PC-9 (cell line): ENCODE data around the gene MILR1. TPM values are rescaled to one million over a fixed set of nuclear protein-coding genes. Genes with fewer than 3 reads are reported as not detected.
"Not testable (repeated sequence)": the region's sequence is repeated elsewhere in the genome, so short reads cannot be mapped to it uniquely, and the experiment has no call there.

Source experiments
- BruUV-seq: library from RNA; stranded (reverse); fragments of 400-500 nt; replicated peaks from 2 replicates; lab custom pipeline; 2021; lab: Mats Ljungman, UMichigan
- CTCF ChIA-PET: fragments of 300-600 bp; sonication (Branson Sonifier 250); formaldehyde crosslinking; loops from one replicate; lab custom pipeline; 2022; ENCODE audit warnings: antibody characterized with exemption; lab: Charles Lee
- POLR2A ChIA-PET: fragments of 300-600 bp; sonication (Branson Sonifier 250); formaldehyde crosslinking; loops from one replicate; lab custom pipeline; 2022; ENCODE audit warnings: antibody characterized with exemption; ENCODE audit not compliant: unreplicated experiment; lab: Charles Lee
- DNase-seq, 2 experiments: peaks; one replicate each; pipeline versions ENCODE4 v3.0.0 to v3.0.0-alpha.2; 2015 to 2022; ENCODE audit warnings: mixed read lengths in 1 of 2
- H2AFZ ChIP-seq: fragments of 200-600 bp; sonication (generic); 2 replicates; pipeline ENCODE4 v1.8.1; 2017; ENCODE audit warnings: antibody characterized with exemption
- H3F3A ChIP-seq: fragments of 200-600 bp; sonication (generic); 2 replicates; pipeline ENCODE4 v1.8.1; 2017; ENCODE audit warnings: antibody characterized with exemption, mild to moderate bottlenecking, low read depth; ENCODE audit not compliant: insufficient read depth
- H3K27ac ChIP-seq: fragments of 200-600 bp; sonication (generic); 2 replicates; pipeline ENCODE4 v1.6.1; 2016; ENCODE audit warnings: mixed run types
- H3K27me3 ChIP-seq: fragments of 200-600 bp; sonication (generic); 2 replicates; pipeline ENCODE4 v1.6.1; 2016; ENCODE audit warnings: low read depth, mixed run types; ENCODE audit not compliant: insufficient read depth
- H3K36me3 ChIP-seq: fragments of 200-600 bp; sonication (generic); 2 replicates; pipeline ENCODE4 v1.6.1; 2016; ENCODE audit warnings: low read depth, mixed run types
- H3K4me1 ChIP-seq: fragments of 200-600 bp; sonication (generic); replicated peaks from 2 replicates; pipeline ENCODE4 v1.6.1; 2016; ENCODE audit warnings: mixed run types; ENCODE audit not compliant: insufficient read depth
- H3K4me2 ChIP-seq: fragments of 200-600 bp; sonication (generic); 2 replicates; pipeline ENCODE4 v1.6.1; 2017; ENCODE audit warnings: mixed run types
- H3K4me3 ChIP-seq: fragments of 200-600 bp; sonication (generic); 2 replicates; pipeline ENCODE4 v1.6.1; 2016; ENCODE audit warnings: mixed run types
- H3K79me2 ChIP-seq: fragments of 200-600 bp; sonication (generic); 2 replicates; pipeline ENCODE4 v1.6.1; 2017; ENCODE audit warnings: low read depth, mixed run types
- H3K9me2 ChIP-seq: fragments of 200-600 bp; sonication (generic); 2 replicates; pipeline ENCODE4 v1.8.1; 2017; ENCODE audit warnings: mild to moderate bottlenecking; ENCODE audit not compliant: insufficient read depth
- H3K9me3 ChIP-seq: fragments of 200-600 bp; sonication (generic); 2 replicates; pipeline ENCODE4 v1.8.1; 2016; ENCODE audit warnings: low read depth; ENCODE audit not compliant: insufficient read depth
- H4K20me1 ChIP-seq: fragments of 200-600 bp; sonication (generic); 2 replicates; pipeline ENCODE4 v1.8.1; 2017; ENCODE audit not compliant: insufficient read depth
- EZH2 ChIP-seq: fragments of 200-600 bp; sonication (generic); IDR thresholded peaks from 2 replicates; pipeline ENCODE4 v1.8.0; 2017; ENCODE audit warnings: antibody characterized with exemption, low read depth
- intact Hi-C: fragments of 100-400 bp; cut with micrococcal nuclease; formaldehyde crosslinking; loops from one replicate; pipeline ENCODE4 v1.10.0; 2022; ENCODE audit not compliant: unreplicated experiment
- total RNA-seq: library from RNA; stranded (reverse); gene quantifications from 2 replicates; pipeline ENCODE4 v1.2.3, GENCODE V29; 2021
- TF ChIP-seq, protein P1 (sequence below): fragments of 200-600 bp; sonication (generic); conservative IDR thresholded peaks from 2 replicates; pipeline ENCODE4 v1.6.1; 2017; ENCODE audit warnings: mixed run types, antibody characterized with exemption, mild to moderate bottlenecking, moderate library complexity

Gene MILR1
- total RNA-seq, 1 experiment from 2014 or later: 25.6 TPM

- H3K27ac ChIP-seq: no peak overlapping the region
- H3K79me2 ChIP-seq: no peaks in the 10 kb centered on the region
- TF ChIP-seq EZH2: no peak
- TF ChIP-seq, protein P1, sequence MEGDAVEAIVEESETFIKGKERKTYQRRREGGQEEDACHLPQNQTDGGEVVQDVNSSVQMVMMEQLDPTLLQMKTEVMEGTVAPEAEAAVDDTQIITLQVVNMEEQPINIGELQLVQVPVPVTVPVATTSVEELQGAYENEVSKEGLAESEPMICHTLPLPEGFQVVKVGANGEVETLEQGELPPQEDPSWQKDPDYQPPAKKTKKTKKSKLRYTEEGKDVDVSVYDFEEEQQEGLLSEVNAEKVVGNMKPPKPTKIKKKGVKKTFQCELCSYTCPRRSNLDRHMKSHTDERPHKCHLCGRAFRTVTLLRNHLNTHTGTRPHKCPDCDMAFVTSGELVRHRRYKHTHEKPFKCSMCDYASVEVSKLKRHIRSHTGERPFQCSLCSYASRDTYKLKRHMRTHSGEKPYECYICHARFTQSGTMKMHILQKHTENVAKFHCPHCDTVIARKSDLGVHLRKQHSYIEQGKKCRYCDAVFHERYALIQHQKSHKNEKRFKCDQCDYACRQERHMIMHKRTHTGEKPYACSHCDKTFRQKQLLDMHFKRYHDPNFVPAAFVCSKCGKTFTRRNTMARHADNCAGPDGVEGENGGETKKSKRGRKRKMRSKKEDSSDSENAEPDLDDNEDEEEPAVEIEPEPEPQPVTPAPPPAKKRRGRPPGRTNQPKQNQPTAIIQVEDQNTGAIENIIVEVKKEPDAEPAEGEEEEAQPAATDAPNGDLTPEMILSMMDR: no peak
- no peak overlapping the region for H3K4me2 ChIP-seq
- H3K4me3 ChIP-seq: no peak overlapping the region
- no peak for DNase-seq
- no peak overlapping the region for H2AFZ ChIP-seq
- intact Hi-C loops: no loop called here
- H3K9me2 ChIP-seq: no peaks in the 10 kb centered on the region
- peaks cover 22% of the 10 kb centered on the region for H3F3A ChIP-seq
- H3K4me1 ChIP-seq: peaks cover 25% of the 10 kb centered on the region
- no peaks in the 10 kb centered on the region for H4K20me1 ChIP-seq
- peaks cover 34% of the 10 kb centered on the region for H3K9me3 ChIP-seq
- POLR2A ChIA-PET: no interaction called here
- H3K27me3 ChIP-seq: no peaks in the 10 kb centered on the region
- CTCF ChIA-PET: no interaction called here
- H3K36me3 ChIP-seq: peaks cover 28% of the 10 kb centered on the region
- no TSS peak for BruUV-seq
Observed at GRCh38 chr17:64437944-64438525, 10.9 kb upstream of the MILR1 start.

GRCh38 chr17:64439521-64439920 is 9.4 kb upstream of the MILR1 start:
- Histone ChIP-seq H3K4me1 (peaks cover 39% of the 10 kb centered on the region), H3K9me3 (peaks cover 34% of the 10 kb centered on the region), H3F3A (peaks cover 37% of the 10 kb centered on the region), H3K36me3 (peaks cover 28% of the 10 kb centered on the region)
- DNase-seq, H3K79me2 ChIP-seq, H4K20me1 ChIP-seq, POLR2A ChIA-PET, CTCF ChIA-PET, H3K4me3 ChIP-seq, BruUV-seq, H3K4me2 ChIP-seq, intact Hi-C loops, H2AFZ ChIP-seq, H3K27ac ChIP-seq, H3K27me3 ChIP-seq, H3K9me2 ChIP-seq: not testable (repeated sequence)

- H3K4me3 ChIP-seq: no peak overlapping the region
- H3K27ac ChIP-seq: no peak overlapping the region
- H3K9me3 ChIP-seq: peaks cover 34% of the 10 kb centered on the region
- H3K36me3 ChIP-seq: peaks cover 28% of the 10 kb centered on the region
- CTCF ChIA-PET: no interaction called here
- intact Hi-C loops: no loop called here
- POLR2A ChIA-PET: no interaction called here
- no peaks in the 10 kb centered on the region for H3K9me2 ChIP-seq
- H3K4me1 ChIP-seq: peaks cover 40% of the 10 kb centered on the region
- H4K20me1 ChIP-seq: no peaks in the 10 kb centered on the region
- no peak overlapping the region for H3K4me2 ChIP-seq
- no peak overlapping the region for H2AFZ ChIP-seq
- no TSS peak for BruUV-seq
- H3K27me3 ChIP-seq: no peaks in the 10 kb centered on the region
- TF ChIP-seq, protein P1: no peak
- no peak for TF ChIP-seq EZH2
- H3F3A ChIP-seq: peaks cover 37% of the 10 kb centered on the region
- no peaks in the 10 kb centered on the region for H3K79me2 ChIP-seq
- DNase-seq: no peak
Observed at GRCh38 chr17:64439956-64440355, 9.0 kb upstream of the MILR1 start.
